M059J (cell line): ENCODE measurements around the gene BDNF. TPM values are rescaled to one million over a fixed set of nuclear protein-coding genes. Genes with fewer than 3 reads are reported as not detected.
"Not testable (repeated sequence)": the region's sequence is repeated elsewhere in the genome, so short reads cannot be mapped to it uniquely, and the experiment has no call there.

Experiments
- DNase-seq: peaks from one replicate; pipeline ENCODE4 v3.0.0-alpha.2; 2012; ENCODE audit warnings: low read depth
- total RNA-seq: library from RNA; depleted of rRNA; stranded (reverse); fragments of >200 nt; shearing (Covaris generic); gene quantifications from 2 replicates; pipeline ENCODE4 v1.2.3, GENCODE V29; 2014

Gene BDNF
- total RNA-seq, 1 experiment from 2014 or later: 46.9 TPM

GRCh38 chr11:27665508-27666101 lies 34.6 kb downstream of the BDNF start:
- not testable (repeated sequence) for DNase-seq

- DNase-seq: no peak
These were observed 36.9 kb downstream of the BDNF start for GRCh38 chr11:27663326-27663725.

GRCh38 chr11:27660171-27660570 lies 40.1 kb downstream of the BDNF start:
- no peak for DNase-seq

- no peak for DNase-seq
These were observed 41.6 kb downstream of the BDNF start for GRCh38 chr11:27658535-27659236.

- no peak for DNase-seq
These were observed 43.3 kb downstream of the BDNF start for GRCh38 chr11:27656806-27657483.

GRCh38 chr11:27656320-27656719 lies 43.9 kb downstream of the BDNF start:
- DNase-seq: no peak

- no peak for DNase-seq
These were observed 46.1 kb downstream of the BDNF start for GRCh38 chr11:27653990-27654758.

- DNase-seq: no peak
These were observed 48.5 kb downstream of the BDNF start for GRCh38 chr11:27651711-27652110.

- no peak for DNase-seq
These were observed 49.3 kb downstream of the BDNF start for GRCh38 chr11:27650988-27651387.

- DNase-seq: no peak
These were observed 50.5 kb downstream of the BDNF start for GRCh38 chr11:27649800-27650199.

GRCh38 chr11:27648840-27649239 lies 51.4 kb downstream of the BDNF start:
- DNase-seq: no peak

GRCh38 chr11:27646051-27646818 lies 54.0 kb downstream of the BDNF start:
- no peak for DNase-seq

GRCh38 chr11:27642954-27643353 lies 57.3 kb downstream of the BDNF start:
- DNase-seq: peak; percentile 40

- DNase-seq: no peak
These were observed 59.3 kb downstream of the BDNF start for GRCh38 chr11:27640954-27641353.

GRCh38 chr11:27635567-27636037 lies 64.7 kb downstream of the BDNF start:
- no peak for DNase-seq

- DNase-seq: not testable (repeated sequence)
These were observed 65.5 kb downstream of the BDNF start for GRCh38 chr11:27634776-27635175.

- DNase-seq: not testable (repeated sequence)
These were observed 66.0 kb downstream of the BDNF start for GRCh38 chr11:27634282-27634681.

- not testable (repeated sequence) for DNase-seq
These were observed 71.2 kb downstream of the BDNF start for GRCh38 chr11:27629023-27629422.

- no peak for DNase-seq
These were observed 72.3 kb downstream of the BDNF start for GRCh38 chr11:27627979-27628378.

GRCh38 chr11:27626938-27627586 lies 73.2 kb downstream of the BDNF start:
- no peak for DNase-seq
